H9 (cell line): Measurements from ENCODE around the gene CCR7. TPM values are rescaled to one million over a fixed set of nuclear protein-coding genes. Genes with fewer than 3 reads are reported as not detected.

ENCODE experiments used
- DNase-seq: peaks from one replicate; pipeline ENCODE4 v3.0.0-alpha.2; 2017
- H2AFZ ChIP-seq: one replicate; pipeline ENCODE4 v1.6.1; 2013; ENCODE audit warnings: mild to moderate bottlenecking, low read length, control low read depth, moderate library complexity
- H2AK5ac ChIP-seq: 2 replicates; pipeline ENCODE4 v1.6.1; 2013; ENCODE audit warnings: low read length, control low read depth, mixed read lengths; ENCODE audit not compliant: insufficient read length
- H2BK120ac ChIP-seq: one replicate; pipeline ENCODE4 v1.6.1; 2013; ENCODE audit warnings: low read depth, mild to moderate bottlenecking, low read length, control low read depth, inconsistent platforms; ENCODE audit not compliant: poor library complexity, severe bottlenecking
- H2BK12ac ChIP-seq: 2 replicates; pipeline ENCODE4 v1.6.1; 2013; ENCODE audit warnings: low read length, control low read depth, mixed read lengths, low read depth; ENCODE audit not compliant: insufficient read length
- H2BK15ac ChIP-seq: 2 replicates; pipeline ENCODE4 v1.6.1; 2013; ENCODE audit warnings: low read depth, low read length, control low read depth
- H2BK20ac ChIP-seq: one replicate; pipeline ENCODE4 v1.6.1; 2013; ENCODE audit warnings: low read depth, mild to moderate bottlenecking, low read length, control low read depth, inconsistent platforms; ENCODE audit not compliant: poor library complexity, severe bottlenecking
- H2BK5ac ChIP-seq: 2 replicates; pipeline ENCODE4 v1.6.1; 2013; ENCODE audit warnings: low read length, control low read depth, mixed read lengths; ENCODE audit not compliant: insufficient read length
- H3K14ac ChIP-seq: 2 replicates; pipeline ENCODE4 v1.6.1; 2013; ENCODE audit warnings: low read length, control low read depth; ENCODE audit not compliant: insufficient read depth
- H3K18ac ChIP-seq: 2 replicates; pipeline ENCODE4 v1.6.1; 2013; ENCODE audit warnings: low read depth, mild to moderate bottlenecking, mixed read lengths, low read length, control low read depth; ENCODE audit not compliant: insufficient read length
- H3K23ac ChIP-seq: 2 replicates; pipeline ENCODE4 v1.6.1; 2013; ENCODE audit warnings: low read length, control low read depth, mixed read lengths, low read depth; ENCODE audit not compliant: insufficient read length
- H3K23me2 ChIP-seq: 2 replicates; pipeline ENCODE4 v1.6.1; 2013; ENCODE audit warnings: low read depth, mild to moderate bottlenecking, mixed read lengths, low read length, control low read depth; ENCODE audit not compliant: insufficient read length, poor library complexity, severe bottlenecking
- H3K27ac ChIP-seq: 2 replicates; pipeline ENCODE4 v1.5.1; 2013; ENCODE audit warnings: low read length, control low read depth, mixed read lengths, low read depth; ENCODE audit not compliant: insufficient read length
- H3K27me3 ChIP-seq: 2 replicates; pipeline ENCODE4 v1.6.1; 2013; ENCODE audit warnings: low read length, control low read depth, inconsistent platforms; ENCODE audit not compliant: insufficient read depth
- H3K4ac ChIP-seq: 2 replicates; pipeline ENCODE4 v1.6.1; 2013; ENCODE audit warnings: low read depth, mild to moderate bottlenecking, control low read depth, inconsistent platforms, low read length, moderate library complexity
- H3K4me1 ChIP-seq: 2 replicates; pipeline ENCODE4 v1.6.1; 2013; ENCODE audit warnings: low read length, control low read depth, inconsistent platforms; ENCODE audit not compliant: insufficient read depth
- H3K4me2 ChIP-seq: 2 replicates; pipeline ENCODE4 v1.6.1; 2013; ENCODE audit warnings: low read length, control low read depth, mixed read lengths; ENCODE audit not compliant: insufficient read length, insufficient read depth
- H3K56ac ChIP-seq: 2 replicates; pipeline ENCODE4 v1.6.1; 2013; ENCODE audit warnings: low read depth, mild to moderate bottlenecking, mixed read lengths, low read length, control low read depth; ENCODE audit not compliant: insufficient read length
- H3K79me1 ChIP-seq: 2 replicates; pipeline ENCODE4 v1.6.1; 2013; ENCODE audit warnings: low read depth, mild to moderate bottlenecking, moderate library complexity, low read length, control low read depth, inconsistent platforms; ENCODE audit not compliant: insufficient read depth, poor library complexity, severe bottlenecking
- H3K79me2 ChIP-seq: 2 replicates; pipeline ENCODE4 v1.6.1; 2013; ENCODE audit warnings: low read length, control low read depth, inconsistent platforms; ENCODE audit not compliant: insufficient read depth
- H3K9ac ChIP-seq: 2 replicates; pipeline ENCODE4 v1.6.1; 2013; ENCODE audit warnings: low read length, control low read depth, mixed read lengths; ENCODE audit not compliant: insufficient read length; ENCODE audit errors: extremely low read depth
- H3K9me3 ChIP-seq: one replicate; pipeline ENCODE4 v1.6.1; 2013; ENCODE audit warnings: low read depth, low read length, inconsistent platforms; ENCODE audit not compliant: control insufficient read depth
- H3T11ph ChIP-seq: one replicate; pipeline ENCODE4 v1.6.1; 2013; ENCODE audit warnings: mild to moderate bottlenecking, low read length, control low read depth, inconsistent platforms
- H4K20me1 ChIP-seq: one replicate; pipeline ENCODE4 v1.6.1; 2013; ENCODE audit not compliant: control insufficient read depth, insufficient read length, insufficient read depth
- H4K5ac ChIP-seq: 2 replicates; pipeline ENCODE4 v1.6.1; 2013; ENCODE audit warnings: low read depth, mild to moderate bottlenecking, mixed read lengths, low read length, control low read depth; ENCODE audit not compliant: insufficient read length
- H4K8ac ChIP-seq: replicated peaks from 2 replicates; pipeline ENCODE4 v1.6.1; 2013; ENCODE audit warnings: low read length, control low read depth, mixed read lengths, low read depth; ENCODE audit not compliant: insufficient read length
- H4K91ac ChIP-seq: 2 replicates; pipeline ENCODE4 v1.6.1; 2013; ENCODE audit warnings: low read depth, mild to moderate bottlenecking, moderate library complexity, mixed read lengths, low read length, control low read depth; ENCODE audit not compliant: insufficient read length
- H3K27ac Mint-ChIP-seq, 3 experiments: 2 replicates in 2 of 3; 3 replicates in 1 of 3; pipeline ENCODE4 v1.8.0; 2020 to 2021; ENCODE audit warnings: mixed read lengths in 3 of 3, mild to moderate bottlenecking in 1 of 3, moderate library complexity in 1 of 3
- H3K27me3 Mint-ChIP-seq: 2 replicates; pipeline ENCODE4 v1.8.0; 2021; ENCODE audit warnings: low read depth, mild to moderate bottlenecking, moderate library complexity, mixed read lengths
- H3K36me3 Mint-ChIP-seq, 3 experiments: 2 replicates in 2 of 3; 3 replicates in 1 of 3; pipeline ENCODE4 v1.8.0; 2020 to 2021; ENCODE audit warnings: low read depth in 3 of 3, mixed read lengths in 3 of 3; ENCODE audit not compliant: insufficient read depth in 1 of 3
- H3K4me1 Mint-ChIP-seq, 2 experiments: 2 replicates each; pipeline ENCODE4 v1.8.0; 2020; ENCODE audit warnings: mixed read lengths in 2 of 2
- H3K4me3 Mint-ChIP-seq, 2 experiments: 2 replicates in 1 of 2; 3 replicates in 1 of 2; pipeline ENCODE4 v1.8.0; 2020 to 2021; ENCODE audit warnings: mild to moderate bottlenecking in 2 of 2, mixed read lengths in 2 of 2, moderate library complexity in 1 of 2
- H3K9me3 Mint-ChIP-seq, 2 experiments: 2 replicates in 1 of 2; 3 replicates in 1 of 2; pipeline ENCODE4 v1.8.0; 2020; ENCODE audit warnings: mild to moderate bottlenecking in 2 of 2, mixed read lengths in 2 of 2, moderate library complexity in 1 of 2
- WGBS: extraction: QIAGEN DNeasy Blood & Tissue Kit; methylation state at CpG from one replicate; pipeline ENCODE4 v1.1.7; 2013; ENCODE audit warnings: missing lambda C conversion rate, low lambda C conversion rate, mixed read lengths; ENCODE audit not compliant: insufficient read length; ENCODE audit errors: extremely low coverage; 5-methylcytosine and 5-hydroxymethylcytosine counted together
- total RNA-seq: library from RNA; stranded (reverse); gene quantifications from 2 replicates; pipeline ENCODE4 v1.2.1, GENCODE V29; 2021
- TF ChIP-seq, protein P1 (sequence below): fragments of 200-600 bp; sonication (generic); conservative IDR thresholded peaks from 3 replicates; pipeline ENCODE4 v1.8.0; 2021; ENCODE audit warnings: antibody characterized with exemption, mild to moderate bottlenecking

CCR7 gene
- total RNA-seq, 1 experiment from 2014 or later = 0.31 TPM

DNA sequence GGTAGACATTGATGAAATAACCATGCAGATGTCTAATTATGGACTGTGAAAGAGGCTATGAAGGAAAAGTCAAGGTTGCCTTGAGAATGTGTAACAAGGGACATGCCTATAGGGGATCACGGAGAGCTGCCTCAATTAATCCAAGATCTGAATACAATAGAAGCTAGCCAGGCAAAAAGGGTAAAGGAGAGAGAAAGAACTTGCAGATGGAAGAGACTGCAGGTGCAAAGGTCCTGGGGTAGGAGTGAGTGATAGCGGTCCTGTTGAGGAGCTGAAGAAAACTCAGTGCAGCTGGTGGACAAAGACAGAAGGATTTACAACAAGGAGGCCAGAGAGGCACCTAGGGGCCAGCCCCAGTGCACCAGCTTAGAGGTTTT lies 48.0 kb downstream of the CCR7 start:
- Histone ChIP-seq H4K8ac (no peak overlapping the region), H3K4me2 (no peak overlapping the region), H3K23ac (no peak overlapping the region), H3K27me3 (no peaks in the 10 kb centered on the region), H2BK20ac (no peak overlapping the region), H3K56ac (no peak overlapping the region), H3K14ac (no peak overlapping the region), H4K20me1 (no peaks in the 10 kb centered on the region), H2BK120ac (no peak overlapping the region), H3T11ph (no peak overlapping the region), H3K9me3 (no peaks in the 10 kb centered on the region), H3K23me2 (no peaks in the 10 kb centered on the region), H3K9ac (no peak overlapping the region), H2BK5ac (no peak overlapping the region), H2BK12ac (no peak overlapping the region), H3K18ac (no peak overlapping the region), H3K79me1 (no peaks in the 10 kb centered on the region), H4K91ac (no peak overlapping the region), H3K79me2 (no peaks in the 10 kb centered on the region), H2BK15ac (no peak overlapping the region), H3K4me1 (peaks cover 4% of the 10 kb centered on the region; the same call in 1 of the 2 replicates), H2AFZ (no peak overlapping the region), H4K5ac (no peak overlapping the region), H2AK5ac (no peak overlapping the region), H3K27ac (no peak overlapping the region), H3K4ac (no peak overlapping the region)
- peaks cover 13% of the 10 kb centered on the region for H3K27me3 Mint-ChIP-seq
- DNase-seq = no peak
- H3K9me3 Mint-ChIP-seq = no peaks in the 10 kb centered on the region
- WGBS = no CpG with 5 or more reads among the region's 2 CpGs
- H3K4me1 Mint-ChIP-seq = peaks cover 16 to 27% of the 10 kb centered on the region in 2 experiments
- H3K27ac Mint-ChIP-seq = no peak overlapping the region; a peak in 1 of 7 replicates
- H3K36me3 Mint-ChIP-seq = no peaks in the 10 kb centered on the region; a peak in 1 of 7 replicates
- H3K4me3 Mint-ChIP-seq = no peak overlapping the region
- TF ChIP-seq, protein P1, sequence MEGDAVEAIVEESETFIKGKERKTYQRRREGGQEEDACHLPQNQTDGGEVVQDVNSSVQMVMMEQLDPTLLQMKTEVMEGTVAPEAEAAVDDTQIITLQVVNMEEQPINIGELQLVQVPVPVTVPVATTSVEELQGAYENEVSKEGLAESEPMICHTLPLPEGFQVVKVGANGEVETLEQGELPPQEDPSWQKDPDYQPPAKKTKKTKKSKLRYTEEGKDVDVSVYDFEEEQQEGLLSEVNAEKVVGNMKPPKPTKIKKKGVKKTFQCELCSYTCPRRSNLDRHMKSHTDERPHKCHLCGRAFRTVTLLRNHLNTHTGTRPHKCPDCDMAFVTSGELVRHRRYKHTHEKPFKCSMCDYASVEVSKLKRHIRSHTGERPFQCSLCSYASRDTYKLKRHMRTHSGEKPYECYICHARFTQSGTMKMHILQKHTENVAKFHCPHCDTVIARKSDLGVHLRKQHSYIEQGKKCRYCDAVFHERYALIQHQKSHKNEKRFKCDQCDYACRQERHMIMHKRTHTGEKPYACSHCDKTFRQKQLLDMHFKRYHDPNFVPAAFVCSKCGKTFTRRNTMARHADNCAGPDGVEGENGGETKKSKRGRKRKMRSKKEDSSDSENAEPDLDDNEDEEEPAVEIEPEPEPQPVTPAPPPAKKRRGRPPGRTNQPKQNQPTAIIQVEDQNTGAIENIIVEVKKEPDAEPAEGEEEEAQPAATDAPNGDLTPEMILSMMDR = no peak
